DLD1 (cell line): ENCODE data around the gene PTTG1IP.

Source experiments
- in situ Hi-C: cut with HindIII; loops from 2 replicates; pipeline ENCODE4 v1.10.0; 2017; ENCODE audit warnings: low sequenced_read_pairs

PTTG1IP gene

GRCh38 chr21:44910229-44911067 lies 37.0 kb upstream of the PTTG1IP start:
- in situ Hi-C loops: no loop called here

GRCh38 chr21:44909719-44910118 lies 36.2 kb upstream of the PTTG1IP start:
- in situ Hi-C loops: no loop called here

- in situ Hi-C loops: no loop called here
These were observed 35.4 kb upstream of the PTTG1IP start for GRCh38 chr21:44908908-44909307.

- in situ Hi-C loops: no loop called here
These were observed 34.7 kb upstream of the PTTG1IP start for GRCh38 chr21:44907966-44908895.

GRCh38 chr21:44907225-44907965 lies 33.9 kb upstream of the PTTG1IP start:
- in situ Hi-C loops: no loop called here

GRCh38 chr21:44905728-44906090 lies 32.2 kb upstream of the PTTG1IP start:
- in situ Hi-C loops: no loop called here

GRCh38 chr21:44905016-44905727 lies 31.7 kb upstream of the PTTG1IP start:
- in situ Hi-C loops: no loop called here

- in situ Hi-C loops: no loop called here
These were observed 30.8 kb upstream of the PTTG1IP start for GRCh38 chr21:44904141-44904923.

GRCh38 chr21:44903689-44904088 lies 30.2 kb upstream of the PTTG1IP start:
- in situ Hi-C loops: no loop called here

GRCh38 chr21:44903050-44903685 lies 29.7 kb upstream of the PTTG1IP start:
- in situ Hi-C loops: no loop called here

- in situ Hi-C loops: no loop called here
These were observed 29.0 kb upstream of the PTTG1IP start for GRCh38 chr21:44902268-44903049.

GRCh38 chr21:44901391-44902074 lies 28.0 kb upstream of the PTTG1IP start:
- in situ Hi-C loops: no loop called here

GRCh38 chr21:44900559-44901251 lies 27.2 kb upstream of the PTTG1IP start:
- in situ Hi-C loops: no loop called here

GRCh38 chr21:44899768-44900558 lies 26.5 kb upstream of the PTTG1IP start:
- in situ Hi-C loops: no loop called here

- in situ Hi-C loops: no loop called here
These were observed 25.6 kb upstream of the PTTG1IP start for GRCh38 chr21:44898851-44899767.
